Measurements from ENCODE around the gene RXRA.

RXRA gene

DNA sequence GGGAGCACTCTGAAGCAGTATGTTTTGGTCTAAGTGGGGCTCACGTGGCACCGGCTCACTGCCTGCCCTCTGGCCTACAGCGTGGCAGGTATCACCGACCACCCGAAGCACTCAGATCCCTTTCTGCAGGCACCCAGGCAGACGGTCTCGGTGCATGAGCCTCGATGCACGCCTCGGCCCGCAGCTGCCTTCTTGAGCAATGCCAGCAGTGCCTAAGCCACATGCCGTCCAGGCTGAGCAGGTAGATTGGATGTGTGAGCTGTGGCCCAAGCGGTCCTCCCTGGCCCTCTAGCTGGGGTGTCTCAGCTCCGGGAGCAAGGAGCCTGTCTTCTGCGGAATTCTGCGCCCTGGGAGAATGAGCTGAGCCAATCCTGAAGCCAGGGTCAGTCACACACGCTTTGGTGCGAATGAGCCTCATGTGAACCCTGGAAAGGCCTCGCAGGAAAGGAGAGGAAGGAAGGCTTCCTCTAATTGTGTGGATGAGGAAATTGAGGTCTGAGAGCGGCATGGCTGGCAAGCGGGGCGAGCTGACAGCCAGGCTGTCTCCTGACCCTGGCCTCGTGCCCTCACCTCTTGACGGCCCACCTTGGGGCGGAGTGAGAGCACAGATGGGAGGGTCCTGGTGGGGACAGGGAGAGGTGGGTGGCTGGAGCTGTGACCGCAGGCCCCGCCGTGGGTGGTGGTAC, 14.4 kb downstream of the RXRA start:
- DNase-seq = no peak

DNA sequence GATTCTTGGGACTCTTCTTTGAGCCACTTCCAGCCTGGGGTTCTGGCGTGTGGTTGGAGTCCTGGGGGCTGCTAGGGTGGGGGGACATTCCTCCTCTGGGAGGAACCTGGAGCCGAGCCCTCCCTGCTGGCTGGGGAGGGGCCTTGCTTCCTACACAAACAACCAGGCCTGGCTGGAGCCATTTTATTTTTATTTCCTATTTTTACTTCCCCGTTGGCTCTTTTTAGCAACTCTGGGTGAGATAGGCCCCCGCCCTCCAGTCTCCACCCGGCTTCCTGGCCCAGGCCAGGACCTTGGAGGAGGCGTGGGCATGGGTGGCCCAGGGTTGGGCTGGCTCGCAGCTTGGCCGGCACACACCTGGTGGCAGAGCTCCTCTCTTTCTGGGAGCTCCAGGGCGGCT, 15.1 kb downstream of the RXRA start:
- no peak for DNase-seq

DNA sequence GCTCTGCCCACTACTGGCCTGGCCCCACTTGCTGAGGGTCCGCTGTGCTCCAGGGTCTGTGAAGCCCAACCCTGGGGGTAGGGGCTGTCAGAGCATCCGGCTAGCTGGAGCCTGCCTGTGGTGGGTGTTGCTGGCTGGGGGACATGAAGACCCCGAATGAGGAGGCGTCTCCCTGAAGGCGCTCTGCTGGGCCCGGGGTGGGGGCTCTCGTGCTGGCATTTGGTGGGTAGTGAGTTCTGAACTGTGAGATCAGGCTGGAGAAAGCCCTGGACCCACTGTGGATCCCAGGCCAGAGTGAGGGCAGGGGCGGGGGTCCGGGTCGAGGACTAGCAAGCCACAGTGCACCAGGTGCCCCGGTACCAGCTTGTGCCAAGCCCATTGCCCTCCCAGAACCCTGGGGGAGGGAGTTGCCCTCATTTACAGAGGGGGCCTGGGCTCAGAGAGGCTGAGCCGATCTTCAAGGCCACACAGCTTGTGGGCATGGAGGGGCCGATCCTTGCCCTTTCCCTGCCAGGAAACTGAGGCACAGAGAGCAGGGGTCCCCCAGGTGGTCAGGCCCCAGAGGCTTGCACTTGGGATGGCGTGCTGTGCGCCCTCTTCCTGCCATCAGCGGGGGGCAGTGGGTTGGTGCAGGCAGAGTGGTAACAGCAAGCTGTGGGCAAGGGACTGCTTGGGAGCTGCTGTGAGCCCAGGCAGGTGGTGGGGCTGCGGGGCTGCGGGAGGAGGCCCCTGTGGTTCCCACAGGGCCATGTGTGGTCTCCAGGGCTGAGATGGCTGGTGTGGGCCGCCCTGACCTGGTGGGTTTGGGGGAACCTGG, 15.9 kb downstream of the RXRA start:
- DNase-seq = no peak

GRCh38 chr9:134342746-134343115, 16.5 kb downstream of the RXRA start:
- no peak for DNase-seq

DNA sequence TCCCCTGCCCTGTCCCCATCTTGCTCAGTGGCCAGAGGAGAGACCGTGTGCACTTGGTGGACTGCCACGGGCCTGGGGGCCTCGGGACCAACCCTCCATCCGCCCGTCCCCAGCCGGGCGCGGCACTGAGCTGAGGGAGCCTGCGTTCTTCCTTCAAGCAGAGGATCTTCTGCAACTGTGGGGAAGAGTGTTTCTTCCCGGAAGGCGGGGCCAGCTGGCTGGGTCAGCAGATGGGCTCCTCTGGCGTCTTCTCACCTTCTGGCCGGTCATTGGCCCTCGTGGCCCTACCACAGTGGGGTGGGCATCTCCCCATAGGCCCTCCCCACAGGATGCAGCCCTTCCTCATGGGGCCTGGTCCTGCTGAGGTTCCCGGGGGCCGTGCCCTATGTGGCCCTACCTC, 17.4 kb downstream of the RXRA start:
- no peak for DNase-seq

DNA sequence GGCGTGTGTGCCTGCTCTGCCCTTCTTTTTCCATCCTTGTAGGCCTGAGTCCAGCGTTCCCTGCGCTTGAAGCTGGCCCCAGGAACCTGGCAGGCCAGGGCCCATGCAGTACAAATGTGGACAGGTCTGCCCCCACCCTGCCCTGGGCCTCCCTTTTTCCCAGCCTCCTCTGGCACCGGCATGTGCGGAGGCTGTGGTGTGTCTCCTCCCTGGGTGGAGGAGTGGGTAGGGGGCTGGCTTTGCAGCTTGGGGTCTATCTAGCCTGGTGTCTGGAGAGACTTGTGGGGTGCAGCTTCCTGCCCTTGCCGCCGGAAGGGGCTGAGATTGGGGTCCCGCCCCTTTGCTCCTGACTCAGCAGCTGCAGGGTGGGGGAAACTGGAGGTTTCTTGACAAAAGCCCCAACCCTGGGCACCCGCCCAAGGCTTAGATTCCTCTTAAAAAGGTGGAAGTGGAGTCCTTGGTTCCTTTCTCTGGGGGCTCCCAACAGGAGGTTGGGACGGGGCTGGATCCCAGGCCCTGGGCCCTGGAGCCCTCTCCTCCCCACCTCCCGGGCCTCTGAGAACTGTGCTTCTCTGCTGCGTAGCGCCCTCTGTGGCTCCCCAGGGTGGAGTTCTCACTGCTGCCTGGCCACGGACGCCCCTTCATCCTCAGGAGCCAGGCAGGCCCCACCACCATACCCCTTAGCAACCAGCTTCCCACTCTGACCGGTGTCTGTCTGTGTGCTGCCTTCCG, 18.0 kb downstream of the RXRA start:
- peak; percentile 23 for DNase-seq

DNA sequence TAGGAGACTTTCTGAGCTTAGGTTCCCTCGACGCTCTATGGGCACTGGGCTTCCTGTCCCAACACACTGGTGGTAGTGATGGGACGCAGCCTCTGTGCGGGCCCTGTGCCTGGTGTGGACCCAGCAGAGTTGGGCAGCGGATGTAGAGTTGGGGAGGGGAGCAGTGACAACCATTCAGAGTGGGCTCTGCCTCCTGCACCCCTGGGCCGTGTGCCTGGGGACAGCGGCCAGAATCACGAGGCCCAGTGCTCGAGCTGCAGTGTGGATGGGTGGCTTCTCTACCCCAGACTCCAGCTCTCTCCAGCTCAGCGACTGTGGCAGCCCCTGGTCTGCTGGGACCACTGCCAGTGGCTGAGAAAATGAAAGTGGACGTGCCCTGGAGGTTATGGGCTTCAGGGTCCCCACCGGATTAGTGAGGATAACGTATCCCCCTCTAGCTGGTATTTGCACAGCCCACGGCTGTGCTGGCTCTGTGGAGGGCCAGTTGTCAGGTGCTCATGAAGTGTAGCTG, 18.6 kb downstream of the RXRA start:
- DNase-seq = no peak

- DNase-seq = no peak
Observed at GRCh38 chr9:134345737-134346136, 19.5 kb downstream of the RXRA start.

- no peak for DNase-seq
Observed at GRCh38 chr9:134346151-134346550, 19.9 kb downstream of the RXRA start.

DNA sequence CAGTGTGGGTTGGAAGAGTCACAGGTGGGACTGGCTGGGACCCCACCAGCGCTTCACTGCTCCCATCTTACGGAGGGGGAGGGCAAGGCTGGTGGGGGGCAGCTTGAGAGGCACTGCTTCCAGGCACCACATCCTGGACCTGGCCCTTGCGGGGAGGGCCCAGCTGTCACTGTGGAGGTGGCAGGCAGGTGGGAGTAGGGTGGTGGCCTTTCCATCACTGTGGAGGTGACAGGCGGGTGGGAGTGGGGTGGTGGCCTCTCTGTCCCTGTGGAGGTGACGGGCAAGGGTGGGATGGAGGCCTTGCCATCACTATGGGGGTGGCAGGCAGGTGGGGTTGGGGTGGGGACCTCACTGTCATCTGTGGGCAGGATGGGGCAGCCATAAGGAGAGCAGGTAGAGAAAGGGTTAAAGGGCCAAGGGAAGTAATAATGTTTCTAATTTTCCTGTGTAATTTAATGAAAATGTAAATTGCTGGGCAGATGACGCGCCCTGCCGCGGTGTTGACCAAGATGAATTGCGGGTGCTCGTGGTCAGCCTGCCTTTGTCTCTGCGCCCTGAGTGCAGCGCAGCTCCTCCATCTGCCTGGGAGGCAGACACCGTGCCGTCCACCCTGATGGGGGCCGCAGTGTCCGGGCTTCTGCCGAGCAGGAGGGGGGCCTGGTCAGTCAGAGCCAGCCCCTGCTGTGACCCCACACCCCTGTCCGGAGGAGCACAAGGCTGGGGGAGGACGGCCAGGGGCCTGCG, 20.8 kb downstream of the RXRA start:
- no peak for DNase-seq

- DNase-seq = no peak
Observed at GRCh38 chr9:134347996-134348395, 21.7 kb downstream of the RXRA start.

GRCh38 chr9:134348404-134349155, 22.3 kb downstream of the RXRA start:
- no peak for DNase-seq

DNA sequence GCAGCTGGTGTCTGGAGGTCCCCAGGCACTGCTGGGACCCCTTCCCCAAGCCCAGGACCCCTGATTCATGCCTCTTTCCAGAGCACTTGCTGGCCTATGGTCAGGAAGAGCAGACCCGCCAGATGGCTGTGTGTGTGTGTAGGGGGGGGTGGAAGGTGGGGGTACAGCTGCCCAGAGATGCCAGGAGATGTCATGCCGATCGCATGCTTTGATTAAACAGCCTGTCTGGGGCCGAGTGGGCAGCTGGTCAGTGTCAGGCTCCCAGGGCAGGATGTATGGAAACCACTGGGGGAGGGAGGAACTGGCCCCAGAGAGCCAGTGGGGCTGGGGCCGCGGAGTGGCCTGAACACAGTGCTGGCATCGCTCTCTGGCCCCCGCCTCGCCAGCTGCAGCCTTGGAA, 23.7 kb downstream of the RXRA start:
- no peak for DNase-seq

DNA sequence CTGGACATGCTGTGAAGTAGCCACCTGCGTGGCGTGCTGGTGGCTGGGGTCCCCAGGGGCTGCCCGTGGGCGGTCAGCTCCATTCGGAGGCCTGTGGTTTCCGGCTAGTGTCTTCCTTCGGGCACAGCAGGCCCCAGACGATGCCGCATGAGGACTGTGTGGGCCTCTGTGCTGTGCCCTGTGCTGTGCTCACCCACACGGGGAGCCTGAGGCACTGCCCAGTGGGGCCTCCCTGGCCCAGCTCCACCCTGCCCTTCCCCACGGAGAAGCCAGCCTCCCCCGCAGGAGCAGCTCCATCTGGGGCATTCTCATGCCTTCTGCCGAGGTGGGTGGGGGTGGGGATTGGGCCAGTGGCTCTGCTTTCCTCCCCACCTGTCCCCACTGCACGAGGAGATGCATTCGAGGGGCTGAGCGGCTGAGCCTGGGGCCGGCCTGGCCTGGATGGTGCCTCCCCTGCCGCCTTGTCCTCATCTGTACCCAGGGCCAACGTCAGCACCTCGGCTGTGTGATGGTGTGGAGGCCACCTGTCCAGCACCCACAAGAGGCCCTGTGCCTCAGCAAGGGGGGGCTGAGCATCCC, 24.2 kb downstream of the RXRA start:
- no peak for DNase-seq

DNA sequence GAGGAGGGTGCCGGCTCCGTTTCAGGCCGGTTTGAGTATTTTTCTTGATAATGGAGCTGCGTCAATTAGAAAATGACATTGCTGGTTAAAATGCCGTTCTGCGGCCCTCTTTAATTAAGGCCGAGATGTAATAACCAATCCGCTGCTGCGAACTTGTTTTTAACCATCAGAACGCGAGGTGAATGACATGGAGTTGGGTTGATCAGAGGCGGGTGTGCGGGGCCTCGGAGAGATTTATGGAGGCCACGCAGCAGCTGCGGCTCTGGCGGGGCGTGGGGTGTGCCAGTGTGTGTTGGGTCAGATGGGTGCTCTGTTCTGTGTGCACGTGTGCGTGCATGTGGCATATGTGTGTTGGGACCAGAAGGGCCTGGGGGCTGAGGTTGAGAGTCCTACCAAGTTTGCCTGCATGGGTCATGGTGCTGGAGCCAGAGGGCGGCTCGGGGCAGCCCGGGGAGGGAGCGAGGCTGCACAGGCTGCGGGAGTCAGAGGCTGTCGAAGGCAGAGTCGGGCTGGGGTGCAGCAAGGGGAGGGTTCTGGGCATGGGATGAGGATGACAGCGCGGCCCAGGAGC, 25.4 kb downstream of the RXRA start:
- no peak for DNase-seq

DNA sequence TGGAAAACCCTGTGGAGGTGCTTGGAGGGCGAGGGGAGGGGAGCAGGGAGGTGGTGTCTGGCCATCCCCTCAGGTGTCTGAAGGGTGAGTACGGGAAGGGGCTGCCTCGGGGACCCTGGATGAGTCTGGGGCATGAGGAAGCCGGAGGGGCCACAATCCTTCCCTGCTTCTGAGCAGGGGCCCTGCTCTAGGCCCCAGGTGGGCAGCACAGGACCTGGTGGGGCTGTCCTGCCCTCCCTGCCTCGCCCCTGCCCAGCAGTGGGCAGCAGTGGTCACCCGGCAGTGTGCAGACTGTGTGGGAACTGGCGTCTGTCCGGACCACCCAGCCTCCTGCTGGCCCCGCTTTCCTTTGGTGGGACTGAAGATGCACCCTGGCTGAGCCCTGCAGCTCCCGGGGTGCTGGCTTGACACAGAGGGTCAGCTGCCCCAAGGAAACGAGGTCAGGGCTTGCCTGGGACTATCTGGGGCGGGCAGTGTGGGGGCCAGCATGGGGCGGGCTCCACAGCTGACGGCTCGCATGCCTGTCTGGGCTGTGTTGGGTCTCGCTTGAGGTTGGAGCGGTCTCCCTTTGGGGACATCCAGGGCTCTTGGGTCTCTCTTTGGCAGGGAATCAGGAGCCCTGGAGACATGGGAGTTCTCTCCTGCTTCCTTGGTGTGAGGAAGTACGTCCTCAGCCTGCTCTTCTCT, 26.1 kb downstream of the RXRA start:
- no peak for DNase-seq

DNA sequence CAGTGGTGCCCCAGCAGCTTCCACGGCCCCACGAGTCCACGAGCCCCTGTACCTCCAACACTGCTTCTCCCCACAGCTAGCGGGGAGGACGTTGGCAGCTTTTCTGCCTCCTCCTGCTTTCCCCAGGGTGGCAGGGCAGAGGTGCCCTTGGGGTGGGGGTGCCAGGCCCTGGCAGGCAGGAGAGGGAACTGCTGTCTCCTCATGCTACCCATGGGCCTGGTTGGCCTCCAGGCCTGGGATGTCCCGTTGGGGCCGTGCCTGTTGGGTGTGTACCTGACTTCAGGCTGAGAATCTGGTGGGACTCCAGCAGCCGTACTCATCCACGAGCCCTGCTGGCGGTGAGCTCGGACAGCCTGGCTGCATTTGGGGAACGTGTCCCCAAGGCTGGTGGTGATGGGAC, 27.3 kb downstream of the RXRA start:
- DNase-seq = no peak

- no peak for DNase-seq
Observed at GRCh38 chr9:134355158-134355557, 28.9 kb downstream of the RXRA start.

DNA sequence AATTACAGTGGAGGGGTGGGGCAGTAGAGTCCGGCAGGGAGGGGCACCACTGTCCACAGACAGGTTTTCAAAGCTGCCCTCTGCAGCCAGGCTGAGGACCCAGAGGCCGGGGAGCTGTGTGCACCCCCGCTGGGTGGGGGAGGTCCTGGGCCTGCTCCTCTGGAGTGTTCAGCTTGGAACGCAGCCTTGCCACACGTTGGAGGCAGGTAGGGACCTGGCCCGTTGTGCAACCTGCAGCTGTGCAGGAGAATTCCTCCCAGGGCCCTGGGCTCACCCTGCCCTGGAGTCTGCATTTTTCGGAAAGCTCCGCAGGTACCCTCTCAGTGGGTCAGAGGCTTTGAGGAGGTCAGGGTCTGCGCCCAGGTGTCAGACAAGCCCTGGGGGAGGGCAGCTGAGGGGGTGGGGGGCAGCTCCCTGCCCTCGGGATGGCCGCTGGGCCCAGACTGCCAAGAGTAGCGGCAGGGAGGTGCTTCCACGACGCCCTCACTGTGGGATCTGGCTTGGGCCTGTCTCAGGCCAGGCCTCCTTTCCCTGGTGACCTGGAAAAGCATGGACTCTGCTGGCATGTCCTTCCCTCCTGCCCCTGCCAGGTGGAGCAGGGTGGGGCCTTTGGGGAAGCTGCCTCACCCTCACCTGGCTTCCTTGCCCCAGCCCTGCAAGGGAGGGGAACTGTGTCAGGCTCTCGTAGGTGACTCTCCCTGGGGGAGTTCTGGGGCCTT, 29.5 kb downstream of the RXRA start:
- DNase-seq = no peak
